Hematopoietic multipotent progenitor cell treated with erythropoietin and hydrocortisone succinate and interleukin-3 and kit ligand, for 4 days (in vitro differentiated cells): ENCODE results near the gene TPD52L1.

Experiments used
- DNase-seq: peaks from one replicate; pipeline ENCODE4 v3.0.0-alpha.2; 2015

TPD52L1 gene

DNA sequence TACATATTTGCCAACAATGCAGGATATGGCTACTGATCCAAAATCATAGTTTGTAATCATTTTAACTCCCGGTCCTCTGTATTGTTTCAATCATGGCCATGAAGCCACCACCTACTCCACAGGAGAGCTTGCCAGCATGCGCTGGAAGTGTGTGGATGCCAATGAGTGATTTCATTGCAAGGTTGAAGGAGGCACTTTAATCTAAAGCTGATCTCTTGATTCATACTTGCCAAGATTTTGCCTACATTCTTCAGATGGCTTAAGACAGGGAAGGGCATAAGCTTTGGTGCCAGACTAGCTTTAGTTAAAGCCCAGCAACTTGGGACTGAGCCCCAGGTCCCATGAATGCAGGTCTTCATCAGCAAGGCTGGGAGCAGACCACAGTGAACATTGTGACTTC, 58.8 kb downstream of the TPD52L1 start:
- DNase-seq, result no peak

GRCh38 chr6:125213939-125214338, 60.4 kb downstream of the TPD52L1 start:
- no peak for DNase-seq

DNA sequence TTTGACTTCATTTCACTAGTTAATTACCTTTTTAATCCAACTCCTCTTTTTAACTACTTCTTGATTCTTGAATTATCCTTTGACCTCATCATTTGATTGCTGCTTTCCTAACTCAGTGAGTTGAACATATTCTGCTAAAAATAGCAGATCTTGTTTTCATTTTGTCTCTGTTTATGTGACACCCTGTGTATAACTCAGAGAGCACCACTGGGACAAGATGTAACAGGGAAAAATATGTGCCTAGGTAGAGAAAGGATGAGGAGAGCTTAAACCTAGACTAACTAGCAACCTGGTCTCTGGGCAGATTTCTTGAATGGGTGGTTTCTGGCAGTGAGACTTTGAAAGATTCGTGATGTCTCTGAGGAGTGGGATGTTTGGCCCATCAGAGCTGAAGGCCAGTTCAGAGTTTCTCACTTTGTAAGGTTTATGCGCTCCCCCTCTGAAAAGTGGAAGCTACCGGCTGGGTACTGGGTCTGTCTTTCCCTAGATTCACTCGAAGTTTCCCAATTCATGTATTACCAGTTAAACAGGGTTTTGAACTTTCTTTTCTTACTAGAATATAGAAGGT, 61.8 kb downstream of the TPD52L1 start:
- no peak for DNase-seq

DNA sequence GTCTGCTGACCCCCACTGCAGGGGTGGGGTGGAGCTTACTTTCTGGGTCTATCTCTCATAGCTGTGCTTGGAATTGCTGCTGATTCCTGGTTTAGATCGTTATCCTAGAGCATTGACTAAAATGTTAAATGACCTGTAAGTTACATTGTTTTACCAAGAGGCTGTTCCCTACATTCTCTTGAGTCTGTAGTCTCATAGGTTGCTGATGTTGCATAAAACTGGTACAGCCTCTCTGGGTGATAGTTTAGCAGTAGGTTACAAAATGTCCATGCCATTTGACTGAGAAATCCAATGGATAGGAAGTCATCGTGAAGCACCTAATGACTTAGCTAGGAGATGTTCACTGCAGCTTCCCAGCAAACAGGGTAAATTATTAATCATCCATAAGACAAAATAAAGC, 62.4 kb downstream of the TPD52L1 start:
- no peak for DNase-seq

- DNase-seq, result no peak
Observed at GRCh38 chr6:125217369-125217768, 63.8 kb downstream of the TPD52L1 start.

GRCh38 chr6:125217992-125218391, 64.4 kb downstream of the TPD52L1 start:
- DNase-seq, result no peak

DNA sequence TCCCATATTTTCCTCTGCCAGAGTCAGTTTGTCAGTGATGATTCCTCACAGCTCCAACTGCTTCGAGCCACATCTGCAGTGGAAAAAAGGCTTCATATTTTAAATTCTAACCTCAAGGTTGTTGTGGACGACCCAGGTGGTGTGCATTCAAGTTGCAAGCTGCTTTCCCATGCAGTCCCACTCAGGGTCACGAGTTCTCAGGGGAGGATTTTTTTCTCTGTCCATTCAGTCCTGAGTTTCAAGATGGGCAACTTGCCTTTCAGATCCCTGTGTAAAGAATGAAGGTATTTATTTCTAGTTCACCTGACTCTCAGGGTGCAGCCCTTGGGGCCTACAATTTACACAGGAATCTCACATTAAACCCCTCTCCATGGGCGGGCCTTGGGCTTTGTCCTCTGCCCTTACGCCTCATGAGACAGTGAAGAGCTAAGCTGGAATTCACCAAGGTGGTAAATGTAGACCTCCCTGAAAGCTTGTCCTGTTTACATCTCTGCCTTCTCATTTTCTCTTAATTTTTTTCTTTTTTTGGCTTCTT, 65.9 kb downstream of the TPD52L1 start:
- no peak for DNase-seq

DNA sequence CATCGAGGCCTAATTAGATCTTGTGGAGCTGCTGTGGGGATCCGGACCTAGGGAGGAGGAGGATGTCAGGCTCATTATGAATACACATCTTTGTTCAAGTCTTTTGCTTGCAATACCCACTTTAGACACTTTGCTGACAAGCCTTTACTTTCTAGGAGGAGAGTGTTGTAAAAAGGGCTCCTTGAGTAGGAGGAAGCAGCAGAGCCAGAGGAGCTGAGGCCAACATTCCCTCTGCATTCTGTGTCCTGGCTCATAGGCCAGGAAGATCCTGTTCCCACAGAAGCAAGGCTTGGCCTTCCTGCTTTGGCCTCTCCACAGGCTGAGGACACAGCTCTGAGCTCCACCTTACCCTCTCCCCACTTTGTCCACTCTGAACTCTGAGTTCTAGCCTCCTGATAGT, 67.1 kb downstream of the TPD52L1 start:
- no peak for DNase-seq

DNA sequence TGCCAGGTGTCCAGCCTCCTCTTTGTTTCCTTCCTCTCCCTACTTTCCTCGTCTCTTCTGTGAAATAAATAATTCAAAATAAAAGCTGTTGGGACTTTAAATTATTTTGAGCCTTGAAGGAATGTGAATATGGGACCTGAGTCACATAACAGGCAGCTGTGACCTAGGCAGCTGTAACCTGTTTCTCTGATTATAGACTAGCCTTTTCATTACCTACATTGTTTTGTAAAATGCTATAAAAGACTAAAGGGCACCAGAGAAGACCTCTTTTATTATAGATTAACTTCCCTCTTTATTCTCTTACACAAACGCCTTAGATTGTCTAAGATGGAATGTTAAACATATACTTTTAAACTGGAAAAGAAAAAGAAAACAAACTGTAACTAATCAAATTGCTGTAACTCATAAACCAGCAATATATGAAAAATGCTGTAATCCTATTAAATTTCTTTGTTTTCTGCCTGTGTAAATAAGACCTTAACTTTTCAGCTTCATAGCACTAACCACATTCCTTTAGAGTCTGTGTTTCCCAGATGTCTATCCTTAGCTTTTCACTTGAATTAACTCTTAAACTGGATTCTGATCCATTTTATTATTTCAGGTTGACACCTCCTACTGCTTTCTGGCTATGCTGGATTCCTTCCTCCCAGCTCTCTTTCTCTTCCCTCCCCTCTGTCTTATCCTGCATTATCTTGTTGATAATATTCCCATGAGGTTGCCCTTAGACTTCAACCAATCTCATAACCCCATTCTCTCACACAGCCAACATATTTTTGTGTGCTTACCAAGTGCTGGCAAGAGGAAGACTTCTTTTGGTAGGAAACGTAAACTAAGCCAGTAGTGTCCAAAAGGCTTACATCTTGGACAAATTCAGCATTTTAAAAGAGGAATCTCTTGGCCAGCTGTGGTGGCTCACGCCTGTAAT, 69.2 kb downstream of the TPD52L1 start:
- no peak for DNase-seq

DNA sequence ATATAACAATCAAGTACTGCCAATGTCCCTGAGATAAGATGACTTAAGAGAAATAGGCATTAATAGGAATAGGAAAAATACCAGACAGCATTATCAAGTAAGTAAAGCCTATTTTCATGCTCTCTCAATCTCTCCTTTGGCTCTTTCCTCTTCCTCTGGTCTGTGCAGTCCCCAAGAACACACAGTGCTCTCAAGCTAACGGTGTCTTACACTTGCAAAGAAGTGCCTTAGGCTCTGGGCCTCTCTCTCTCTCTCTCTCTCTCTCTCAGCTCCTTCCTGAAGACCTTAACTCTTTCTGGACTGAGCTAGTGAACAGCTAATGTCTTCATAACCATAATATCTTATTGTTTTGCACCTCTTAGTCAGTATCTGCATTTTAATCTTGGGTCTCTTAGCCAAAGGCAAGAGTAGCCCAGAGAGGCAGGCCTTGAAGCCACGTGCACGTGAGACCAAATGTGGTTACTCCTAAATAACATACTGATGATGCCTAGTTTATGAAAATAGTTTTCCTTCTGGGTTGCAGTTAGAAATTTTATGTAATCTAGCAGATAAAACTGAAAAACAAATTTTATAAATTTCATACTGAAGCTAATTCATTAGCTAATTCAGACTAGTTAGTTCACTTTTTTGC, 70.8 kb downstream of the TPD52L1 start:
- DNase-seq, result no peak

GRCh38 chr6:125227244-125227643, 73.7 kb downstream of the TPD52L1 start:
- DNase-seq, result no peak

- no peak for DNase-seq
Observed at GRCh38 chr6:125228981-125229479, 75.5 kb downstream of the TPD52L1 start.

DNA sequence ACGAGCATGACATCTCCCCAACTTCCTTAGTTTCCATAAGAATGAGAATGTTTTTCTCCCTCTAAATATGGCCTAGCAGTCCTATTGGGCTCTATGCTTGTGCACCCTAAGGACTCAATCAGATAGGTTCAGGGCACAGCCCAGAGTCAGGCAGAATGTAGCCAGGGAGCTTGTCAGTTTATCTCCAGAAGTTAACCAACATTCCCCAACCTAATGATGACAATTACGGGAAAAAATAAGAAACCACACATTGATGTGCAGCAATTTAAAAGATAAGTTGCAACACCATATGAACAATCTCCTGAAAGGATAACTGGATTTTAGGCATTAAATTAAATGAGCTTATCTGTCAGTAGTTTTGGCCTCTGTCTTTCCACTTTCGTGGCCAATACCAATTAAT, 77.1 kb downstream of the TPD52L1 start:
- DNase-seq, result no peak

DNA sequence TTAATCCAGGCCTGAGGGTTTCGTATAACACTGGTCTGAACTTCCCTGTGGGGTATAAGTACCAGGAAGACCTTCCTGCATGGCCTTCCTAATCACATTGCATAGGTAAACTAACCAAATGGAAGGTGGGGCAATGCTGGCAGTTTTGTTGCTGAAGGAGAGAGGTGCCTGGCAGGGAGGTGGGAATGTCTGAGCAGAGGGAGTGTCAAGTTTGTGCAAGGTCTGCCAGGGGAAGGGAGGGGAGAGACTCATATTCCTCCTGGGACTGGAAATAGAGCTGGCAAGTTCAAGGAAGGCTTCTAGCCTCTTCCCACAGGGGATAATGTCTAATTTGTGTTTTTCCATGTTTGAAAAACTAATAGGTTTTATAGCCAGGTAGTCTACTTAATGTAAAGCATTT, 77.6 kb downstream of the TPD52L1 start:
- DNase-seq, result no peak

GRCh38 chr6:125231574-125232343, 78.2 kb downstream of the TPD52L1 start:
- no peak for DNase-seq

DNA sequence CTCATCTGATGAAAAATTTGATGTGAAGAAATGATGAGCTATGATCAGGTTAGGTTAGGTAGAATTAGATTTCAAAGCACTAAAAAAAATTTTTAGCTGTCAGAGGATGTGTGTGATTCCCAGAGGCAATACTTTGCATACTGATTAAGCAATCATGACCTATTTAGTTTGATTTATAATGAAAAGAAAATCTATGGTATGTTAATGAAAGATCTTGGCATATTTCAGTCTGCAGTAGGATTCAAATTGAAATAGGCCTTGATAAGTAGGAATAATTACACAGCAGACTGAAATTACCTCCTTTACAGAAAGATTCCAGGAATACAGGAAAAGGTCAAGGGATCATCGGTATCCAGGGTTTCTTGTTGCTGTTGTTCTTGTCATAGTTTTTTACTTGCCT, 78.9 kb downstream of the TPD52L1 start:
- DNase-seq, result no peak

DNA sequence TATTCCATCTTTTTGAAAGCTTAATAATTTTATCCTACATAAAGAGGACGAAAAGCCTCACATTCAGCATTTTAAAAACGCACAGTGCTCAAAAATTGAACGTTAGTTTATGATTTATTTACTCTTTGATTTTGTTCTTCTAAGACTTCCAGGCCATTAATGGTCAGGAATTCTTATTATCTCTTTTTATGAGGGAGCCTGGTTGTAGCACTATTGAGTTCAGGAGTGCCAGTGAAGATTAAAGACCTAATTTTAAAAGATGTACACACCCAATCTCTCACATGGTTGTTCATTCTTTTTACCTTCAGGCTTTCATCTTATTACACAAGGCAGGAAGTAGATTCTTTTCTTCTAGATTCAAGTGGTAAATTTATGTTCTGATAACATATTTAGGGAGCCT, 79.6 kb downstream of the TPD52L1 start:
- DNase-seq, result no peak

- no peak for DNase-seq
Observed at GRCh38 chr6:125236536-125237327, 83.2 kb downstream of the TPD52L1 start.

DNA sequence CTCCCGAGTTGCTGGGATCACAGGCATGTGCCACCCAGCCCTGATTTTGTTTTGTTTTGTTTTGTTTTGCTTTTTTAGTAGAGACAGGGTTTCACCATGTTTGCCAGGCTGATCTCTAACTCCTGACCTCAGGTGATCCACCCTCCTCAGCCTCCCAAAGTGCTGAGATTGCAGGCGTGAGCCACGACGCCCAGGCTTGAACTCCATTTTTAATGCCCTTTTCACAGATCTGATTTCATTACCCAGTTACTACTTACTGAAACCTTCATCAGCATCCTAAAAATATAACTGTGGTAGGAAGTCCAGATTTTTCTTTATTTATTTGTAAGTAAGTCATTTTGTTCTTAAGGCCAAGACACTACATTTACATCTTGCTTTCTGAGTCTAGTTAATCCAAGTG, 84.2 kb downstream of the TPD52L1 start:
- no peak for DNase-seq

DNA sequence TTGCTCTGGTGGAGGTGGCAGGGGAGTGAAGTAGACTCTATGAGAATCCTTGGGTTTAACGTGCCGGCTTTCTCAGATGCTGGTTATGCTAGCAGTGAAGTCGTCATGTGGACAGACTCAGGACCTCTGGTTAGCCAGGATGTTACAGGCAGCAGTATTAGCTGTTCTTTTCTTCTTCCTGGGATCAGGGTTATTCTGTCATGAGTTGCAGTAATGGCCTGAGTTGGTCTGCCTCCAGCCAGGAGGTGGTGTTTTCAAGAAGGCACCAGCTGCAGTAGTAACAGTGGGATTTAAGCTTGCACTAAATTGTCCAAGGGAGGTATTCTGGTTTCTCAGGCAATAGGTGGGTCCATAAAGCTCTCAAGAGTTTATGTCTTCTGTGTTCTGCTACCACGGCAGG, 91.5 kb downstream of the TPD52L1 start:
- no peak for DNase-seq

GRCh38 chr6:125245523-125246264, 92.1 kb downstream of the TPD52L1 start:
- DNase-seq, result no peak
